Stimulated activated CD8-positive, alpha-beta memory T cell treated with anti-CD3 and anti-CD28 coated beads, Interleukin-12 subunit alpha, Interleukin-12 subunit beta, amount 100 ng/mL, for 24 hours (primary cell): ENCODE data around the gene OSM.

Experiments used
- DNase-seq: peaks from one replicate; pipeline ENCODE4 v3.0.0-alpha.2; 2020; ENCODE audit errors: extremely low read depth

OSM gene

DNA sequence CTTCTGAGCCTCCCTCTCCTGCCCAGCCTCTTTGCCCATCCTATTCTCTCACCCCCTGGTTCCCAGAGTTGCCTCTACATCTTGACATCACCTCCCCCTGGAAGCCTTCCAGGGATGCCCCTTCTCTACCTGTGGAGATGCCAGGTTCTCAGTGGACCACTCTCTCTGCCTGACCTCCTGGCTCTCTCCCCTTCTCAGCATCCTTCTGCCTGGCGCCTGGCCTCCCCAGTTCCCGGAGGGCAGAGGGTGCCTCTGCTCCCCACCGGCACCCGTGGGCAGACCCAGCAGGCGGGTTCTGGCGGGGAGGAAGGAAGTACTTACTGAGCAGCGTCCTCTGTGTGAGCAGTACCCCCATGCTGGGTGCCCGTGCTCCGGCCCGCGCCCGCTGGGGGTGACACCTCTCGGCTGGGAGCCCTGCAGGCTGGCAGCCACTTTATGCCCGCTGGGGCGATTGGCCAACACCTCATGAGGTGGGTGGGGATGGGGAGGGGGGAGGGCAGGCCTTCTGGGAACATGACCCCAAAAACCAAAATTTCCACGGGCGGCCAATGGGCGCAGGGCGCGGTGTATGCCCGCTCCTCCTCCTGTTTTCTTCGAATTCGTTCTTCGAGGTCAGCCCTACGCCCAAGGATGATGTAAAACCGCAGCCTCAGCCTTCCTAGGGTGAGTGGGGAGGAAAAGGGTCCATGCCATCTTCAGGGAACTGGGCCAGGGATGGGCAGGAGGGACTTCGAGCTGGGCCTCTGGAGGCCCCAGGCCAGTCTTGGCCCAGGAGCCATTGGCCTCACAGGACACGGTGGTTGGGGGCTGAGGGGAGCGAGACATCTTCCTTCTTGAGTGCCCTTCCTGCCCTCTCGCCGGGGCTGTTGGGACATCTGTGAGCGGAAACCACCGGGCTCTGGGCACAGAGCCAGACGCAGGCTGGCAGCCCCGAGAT, at the start of gene OSM:
Gene OSM, minus strand, starts transcription at position 407 of the 937 bp plus-strand sequence. Its CDS starts 52 bp downstream, at position 355.
- no peak for DNase-seq

DNA sequence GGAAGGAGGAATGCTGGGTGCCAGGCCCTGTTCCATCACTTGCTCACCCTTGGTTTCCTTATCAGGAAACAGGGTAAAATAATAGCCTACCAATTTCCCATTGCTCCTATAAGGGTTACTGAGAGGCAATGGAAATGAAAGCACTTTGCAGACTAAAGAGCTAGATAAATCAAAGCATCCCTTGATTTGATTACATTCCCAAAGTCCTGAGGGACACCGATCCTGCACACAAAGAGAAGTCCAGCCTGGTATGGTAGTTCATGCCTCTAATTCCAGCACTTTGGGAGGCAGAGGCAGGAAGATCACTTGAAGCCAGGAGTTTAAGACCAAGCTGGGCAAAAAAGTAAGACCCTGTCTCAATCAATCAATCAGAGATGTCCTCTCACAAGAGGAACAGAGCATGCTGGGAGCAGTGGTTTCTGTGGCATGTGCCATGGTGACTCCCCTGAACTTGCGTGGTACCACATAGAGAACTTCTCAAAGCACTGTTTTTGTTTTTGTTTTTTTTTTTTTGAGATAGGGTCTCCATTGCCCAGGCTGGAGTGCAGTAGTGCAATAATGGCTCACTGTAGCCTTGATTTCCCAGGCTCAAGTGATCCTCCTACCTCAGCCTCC, 49.4 kb upstream of the OSM start:
- DNase-seq = no peak

DNA sequence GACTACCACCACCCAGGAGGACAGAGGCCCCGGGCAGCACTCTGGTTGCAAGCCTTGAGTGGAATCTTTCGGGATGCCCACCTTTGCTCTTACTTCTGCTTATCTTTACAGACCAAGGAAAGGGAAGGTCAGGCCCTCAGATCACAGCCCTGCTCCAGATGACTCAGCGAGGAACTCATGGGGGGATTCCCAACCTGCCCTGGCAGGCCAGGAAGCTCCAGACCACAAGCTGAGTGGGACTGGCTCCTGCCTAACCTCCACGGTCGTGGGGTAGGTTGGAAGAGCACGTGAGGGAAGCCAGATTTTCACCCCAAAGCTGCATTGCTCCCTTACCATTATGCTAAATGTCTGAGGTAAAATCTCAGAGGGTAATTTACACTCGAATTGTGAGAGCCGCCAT, 48.3 kb upstream of the OSM start:
- no peak for DNase-seq

DNA sequence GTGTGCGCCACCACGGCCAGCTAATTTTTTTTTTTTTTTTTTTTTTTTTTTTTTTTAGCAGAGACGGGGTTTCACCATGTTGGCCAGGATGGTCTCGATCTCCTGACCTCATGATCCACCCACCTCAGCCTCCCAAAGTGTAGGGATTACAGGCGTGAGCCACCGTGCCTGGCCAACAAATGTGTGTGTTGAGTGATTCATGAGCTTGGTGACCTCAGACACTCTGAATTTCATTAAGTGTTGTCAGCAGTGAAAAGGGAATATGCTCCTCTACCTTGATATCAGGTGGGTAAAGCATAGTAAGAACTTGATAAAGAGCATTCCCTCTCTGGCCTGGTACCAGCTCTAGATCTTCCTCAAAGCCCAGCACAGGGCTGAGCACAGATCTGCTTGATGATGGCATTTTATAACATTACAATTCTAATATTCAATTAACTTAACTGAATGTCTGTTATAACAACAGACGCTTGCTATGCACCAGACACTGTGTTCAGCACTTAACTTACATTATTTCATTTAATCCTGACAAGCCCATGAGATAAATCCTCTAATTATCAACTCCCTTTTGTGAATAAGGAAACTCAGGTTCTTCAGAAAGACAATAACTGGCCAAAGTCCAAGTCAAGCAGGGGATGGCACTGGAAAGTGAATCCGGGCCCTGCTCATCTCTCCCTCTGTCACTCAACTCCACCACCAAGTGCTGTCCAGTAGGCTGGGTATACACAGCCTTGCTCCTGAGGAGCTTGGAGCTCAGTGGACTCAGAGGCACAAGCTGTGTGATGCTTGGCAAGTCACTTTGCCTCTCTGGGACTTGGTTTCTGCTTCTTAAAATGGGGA, 47.1 kb upstream of the OSM start:
- no peak for DNase-seq

DNA sequence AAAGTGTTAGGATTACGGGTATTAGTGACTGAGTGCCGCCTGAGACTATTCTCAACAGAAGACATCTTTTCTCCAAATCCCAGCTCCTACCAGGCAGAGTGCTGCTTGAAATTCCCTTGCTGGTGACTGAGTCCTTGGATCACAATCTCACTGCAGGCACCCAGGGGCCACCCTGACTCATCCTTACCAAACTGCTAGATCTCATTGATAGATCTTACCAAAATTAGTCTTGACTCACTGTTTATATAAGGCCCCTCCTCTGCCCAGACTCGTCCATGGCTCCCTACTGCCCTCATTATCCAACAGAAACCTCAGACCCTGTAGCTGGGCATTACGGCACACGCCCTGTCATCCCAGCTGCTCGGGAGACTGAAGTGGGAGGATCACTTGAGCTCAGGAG, 45.4 kb upstream of the OSM start:
- no peak for DNase-seq

DNA sequence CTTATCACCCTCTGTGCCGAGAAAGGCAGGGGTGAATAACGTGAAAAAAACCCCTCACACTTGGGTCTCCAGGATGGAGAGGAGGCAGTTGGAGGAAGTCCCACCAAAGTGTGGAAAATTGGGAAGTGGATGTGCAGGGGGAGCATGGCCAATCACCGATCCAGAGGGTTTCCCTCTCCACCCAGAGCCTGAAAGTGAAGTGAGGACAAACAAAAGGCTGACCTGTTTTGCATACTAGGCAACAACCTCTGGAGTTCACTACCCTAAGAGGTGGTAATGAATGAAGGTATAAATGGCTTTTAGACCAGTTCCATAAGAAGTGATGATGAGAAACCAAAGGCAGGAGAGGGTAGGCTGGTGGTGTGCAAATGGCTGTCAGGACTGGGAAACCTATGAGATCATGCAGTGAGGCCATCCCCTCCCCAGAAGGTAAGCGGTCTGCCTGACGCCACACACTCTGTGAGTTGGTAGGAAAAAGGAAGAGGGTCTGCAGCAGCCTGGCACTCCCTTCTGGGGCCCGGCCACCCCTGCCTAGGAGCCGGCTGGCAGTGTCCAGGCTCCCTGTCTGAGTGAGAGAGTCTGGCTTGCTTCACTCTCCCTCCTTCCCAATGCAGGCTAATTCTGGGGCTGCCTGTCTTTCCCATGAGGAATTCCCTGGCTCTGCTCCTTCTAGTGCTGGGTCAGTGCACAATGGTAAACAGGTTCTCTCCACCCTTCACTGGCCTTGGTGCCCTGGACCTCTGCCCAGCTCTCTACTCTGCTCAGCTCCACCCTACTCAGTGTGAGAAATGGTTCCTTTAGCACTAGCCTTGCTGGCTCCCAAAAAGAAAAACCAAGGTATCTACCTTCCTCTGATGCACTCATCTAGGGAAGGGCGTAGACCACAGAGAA, 44.5 kb upstream of the OSM start:
- DNase-seq = no peak

DNA sequence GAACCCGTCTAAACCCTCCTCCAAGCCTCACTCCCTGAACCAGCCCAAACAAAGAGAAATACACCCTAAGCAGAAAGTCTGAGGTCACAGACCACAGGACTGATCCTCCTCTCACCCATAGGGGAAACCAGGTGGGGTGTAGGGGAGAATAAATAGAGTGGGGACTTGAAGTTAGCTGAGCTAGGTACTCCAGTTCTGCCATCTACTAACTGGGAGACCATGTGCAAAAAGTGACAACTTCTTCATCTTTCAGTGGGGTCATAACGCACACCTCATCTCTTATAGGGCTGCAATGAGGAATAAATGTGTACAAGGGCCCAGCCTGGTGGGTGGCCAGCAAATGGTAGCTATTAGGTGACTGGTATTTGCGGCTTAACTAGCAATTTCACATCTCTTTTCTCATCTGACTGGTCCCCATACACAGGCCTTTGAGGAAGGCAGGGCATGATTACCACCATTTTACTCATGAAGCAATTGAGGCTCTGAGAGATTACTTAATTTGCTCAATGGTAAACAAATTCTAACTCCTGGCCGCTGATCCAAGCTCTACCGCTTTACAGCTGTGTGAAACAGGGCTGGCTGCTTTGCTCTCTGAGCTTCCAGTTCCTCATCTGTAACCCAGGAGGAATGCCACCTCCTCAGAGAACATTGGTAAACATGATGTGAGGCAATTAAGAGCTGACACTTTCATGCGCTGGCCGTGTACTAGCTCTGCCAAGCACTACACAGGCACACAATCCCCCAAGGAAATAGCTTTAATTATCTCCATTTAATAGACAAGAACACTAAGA, 43.5 kb upstream of the OSM start:
- no peak for DNase-seq

DNA sequence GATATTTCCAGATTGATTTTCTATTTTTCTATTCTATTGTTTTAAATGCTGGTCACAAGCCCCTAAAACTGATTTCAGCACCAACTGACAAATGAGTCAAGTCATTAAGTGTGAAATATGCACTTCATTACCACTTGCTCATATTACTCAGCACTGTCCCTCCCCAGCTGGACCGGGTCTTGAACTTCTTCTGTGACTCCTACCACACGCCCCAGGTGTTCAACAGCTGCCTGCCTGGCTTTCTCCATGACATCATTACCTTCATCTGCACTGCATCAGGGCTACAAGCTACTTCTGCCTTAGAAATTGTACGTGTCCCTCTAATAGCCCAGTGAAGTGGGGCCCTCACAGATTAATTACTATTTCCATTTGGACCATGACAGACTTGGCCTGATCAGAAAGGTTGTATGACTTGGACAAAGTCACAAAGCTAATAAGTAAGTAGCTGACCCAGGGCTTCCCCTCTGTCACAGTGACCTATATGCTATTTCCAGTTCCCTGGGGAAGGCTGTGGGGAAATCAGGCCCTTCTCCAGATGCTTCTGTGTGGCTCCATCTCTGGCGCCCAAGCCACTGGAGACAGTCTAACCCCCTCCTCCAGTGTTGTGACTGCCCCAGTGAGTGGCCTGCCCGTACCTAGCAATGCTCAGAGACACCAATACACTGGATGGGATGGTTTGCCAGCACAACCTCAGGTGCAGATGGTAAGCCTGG, 42.0 kb upstream of the OSM start:
- DNase-seq = no peak

DNA sequence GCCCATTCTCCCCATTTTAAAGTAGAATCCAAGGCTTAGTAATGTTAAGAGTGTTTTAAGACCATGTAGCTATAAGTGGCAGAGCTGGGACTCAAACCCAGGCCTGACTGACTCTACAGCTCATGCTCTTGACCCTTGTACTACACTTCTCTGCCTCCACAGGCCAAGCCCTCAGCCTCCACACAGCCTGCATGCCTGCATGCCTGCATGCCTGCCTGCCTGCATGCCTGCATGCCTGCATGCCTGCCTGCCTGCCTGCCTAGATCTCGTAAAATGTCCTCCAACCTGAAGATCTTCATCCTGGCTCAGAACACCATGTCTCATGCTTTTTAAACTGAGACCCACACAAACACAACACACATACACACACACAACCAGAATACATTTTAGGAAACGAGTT, 41.4 kb upstream of the OSM start:
- DNase-seq = no peak

DNA sequence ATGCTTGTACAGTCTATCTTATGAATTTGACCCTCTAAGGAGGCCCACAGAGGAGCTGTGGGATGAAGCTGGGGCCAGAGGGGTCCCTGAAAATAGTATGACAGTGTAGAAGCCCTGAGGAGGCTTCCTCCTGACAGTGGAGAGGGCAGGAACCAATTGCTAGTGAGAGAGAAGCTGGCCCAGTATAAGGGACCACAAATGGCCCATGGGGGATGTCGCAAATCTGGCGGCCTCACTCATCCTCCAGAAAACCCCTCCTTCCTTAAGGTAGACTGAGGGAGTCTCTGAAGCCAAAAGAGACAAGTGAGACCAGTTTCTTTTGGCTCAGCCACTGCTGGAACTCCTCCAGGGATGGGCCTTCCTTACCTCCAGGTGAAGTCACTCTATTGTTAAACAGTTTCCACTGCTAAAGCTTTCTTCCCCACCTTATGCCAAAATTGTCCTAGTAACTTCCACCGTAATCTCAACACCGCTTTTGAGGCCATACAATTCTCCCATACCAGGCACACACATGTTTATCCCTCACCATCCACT, 40.5 kb upstream of the OSM start:
- DNase-seq = no peak

DNA sequence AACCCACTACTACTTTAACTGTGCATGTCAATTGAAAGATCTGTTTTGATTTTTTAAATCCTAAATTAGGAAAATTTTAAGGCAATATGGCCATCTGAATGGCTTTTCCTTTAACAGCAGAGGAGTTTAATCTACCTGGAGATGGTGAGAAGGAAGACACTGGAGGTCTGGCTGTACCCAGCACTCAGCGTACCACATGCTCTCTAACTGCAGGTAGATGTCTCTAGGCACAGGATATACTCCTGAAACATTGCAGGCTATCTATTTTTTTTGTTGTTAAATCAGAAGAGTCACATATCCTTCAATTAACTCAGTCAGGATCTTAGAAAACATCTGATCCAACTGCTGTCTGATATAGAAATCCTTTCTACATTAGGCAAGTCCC, 40.0 kb upstream of the OSM start:
- DNase-seq = no peak

DNA sequence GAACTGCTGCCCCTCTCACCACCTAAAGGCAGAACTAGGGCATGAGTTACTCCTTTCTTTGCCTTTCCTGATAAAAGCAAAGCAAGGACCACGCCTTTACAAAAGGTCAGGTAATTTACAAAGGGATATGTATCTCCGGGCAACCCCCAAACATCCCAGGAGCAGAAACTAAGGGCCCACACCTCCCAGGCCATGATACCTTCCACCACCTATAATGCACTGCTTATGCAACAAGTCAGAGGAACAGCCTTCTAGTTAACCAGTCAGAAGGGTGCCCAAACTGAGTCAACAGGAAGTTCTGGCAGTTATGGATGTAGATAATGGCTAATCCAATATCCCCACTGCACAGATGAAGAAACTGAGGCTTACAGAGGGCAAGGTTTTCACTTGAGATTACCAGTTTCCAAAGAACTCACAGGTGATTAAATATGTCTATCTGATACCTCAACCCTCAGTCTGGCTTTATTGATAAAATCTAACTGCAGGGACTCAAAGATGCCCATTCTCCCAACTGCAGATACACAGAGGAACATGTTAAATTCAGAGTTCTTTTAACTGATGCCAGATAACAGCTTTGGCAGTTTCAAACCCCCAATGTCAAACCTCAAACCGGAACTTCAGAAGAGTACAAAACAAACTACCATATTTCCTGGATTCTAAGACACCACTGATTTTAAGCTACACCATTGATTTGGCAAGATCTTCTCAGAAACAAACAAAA, 39.4 kb upstream of the OSM start:
- DNase-seq = no peak

DNA sequence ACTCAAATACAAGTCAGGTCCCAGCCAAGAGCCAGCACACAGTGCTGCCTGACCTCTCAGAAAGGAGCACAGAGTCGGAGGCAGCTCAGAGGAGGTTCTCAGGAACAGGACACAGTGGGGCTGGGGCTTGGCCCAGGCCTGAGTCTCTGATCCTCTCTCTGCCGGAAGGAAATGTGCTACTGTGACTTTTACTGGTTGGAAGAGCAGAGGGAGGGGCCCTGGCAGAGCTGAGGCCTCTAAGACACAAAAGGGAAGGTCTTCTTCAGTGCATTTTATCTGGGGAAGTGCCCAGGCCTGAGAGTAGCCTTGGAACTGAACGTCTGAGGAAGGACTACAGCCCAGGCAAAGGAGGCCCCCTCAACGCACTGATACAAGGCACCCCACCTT, 38.9 kb upstream of the OSM start:
- DNase-seq = no peak

DNA sequence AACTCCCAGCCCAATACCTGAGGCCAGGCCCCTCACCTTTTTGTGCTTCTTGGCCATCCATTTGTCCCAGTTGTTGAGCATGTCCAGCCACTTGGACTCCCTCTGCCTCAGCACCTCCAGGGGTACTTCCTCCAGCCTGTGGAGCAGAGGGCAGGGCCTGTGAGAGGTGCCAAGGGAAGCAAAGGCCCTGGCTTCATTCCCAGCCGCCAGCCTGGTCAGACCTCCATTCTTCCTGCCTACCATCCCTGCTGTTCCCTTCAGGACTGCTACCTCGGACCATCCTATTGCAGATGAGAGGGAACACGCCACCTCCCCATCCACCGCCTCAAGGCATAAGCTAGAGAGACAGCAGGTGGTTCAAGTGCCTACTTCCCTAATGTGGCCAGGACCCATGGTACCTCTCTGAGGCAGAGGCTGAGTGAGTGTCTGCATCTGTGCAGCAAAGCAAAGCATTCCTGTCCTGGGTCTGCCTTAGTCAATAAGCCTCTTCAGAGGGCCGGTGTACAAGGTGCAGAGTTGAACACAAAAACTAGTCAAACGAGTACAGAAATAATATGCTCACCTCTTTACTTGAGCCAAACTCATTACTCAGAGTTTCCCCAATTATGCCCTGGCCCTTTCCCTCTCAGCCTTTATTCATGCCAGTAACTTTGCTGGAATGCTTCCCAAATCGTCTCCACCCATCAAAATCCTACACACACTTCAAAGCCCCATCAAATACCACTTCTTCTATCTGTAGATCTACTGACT, 38.0 kb upstream of the OSM start:
- DNase-seq = no peak

DNA sequence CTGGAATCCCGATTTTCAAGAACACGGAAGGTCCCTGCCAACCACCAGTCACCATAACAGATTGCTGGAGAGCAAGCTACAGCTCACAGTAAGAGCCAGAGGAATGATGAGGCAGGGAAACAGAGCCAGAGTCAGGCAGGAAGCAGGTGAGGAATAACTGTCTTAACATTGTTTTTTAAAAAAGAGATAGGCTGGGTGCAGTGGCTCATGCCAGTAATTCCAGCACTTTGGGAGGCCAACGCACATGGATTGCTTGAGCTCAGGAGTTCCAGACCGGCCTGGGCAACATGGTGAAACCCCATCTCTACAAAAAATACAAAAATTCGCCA, 36.1 kb upstream of the OSM start:
- no peak for DNase-seq

DNA sequence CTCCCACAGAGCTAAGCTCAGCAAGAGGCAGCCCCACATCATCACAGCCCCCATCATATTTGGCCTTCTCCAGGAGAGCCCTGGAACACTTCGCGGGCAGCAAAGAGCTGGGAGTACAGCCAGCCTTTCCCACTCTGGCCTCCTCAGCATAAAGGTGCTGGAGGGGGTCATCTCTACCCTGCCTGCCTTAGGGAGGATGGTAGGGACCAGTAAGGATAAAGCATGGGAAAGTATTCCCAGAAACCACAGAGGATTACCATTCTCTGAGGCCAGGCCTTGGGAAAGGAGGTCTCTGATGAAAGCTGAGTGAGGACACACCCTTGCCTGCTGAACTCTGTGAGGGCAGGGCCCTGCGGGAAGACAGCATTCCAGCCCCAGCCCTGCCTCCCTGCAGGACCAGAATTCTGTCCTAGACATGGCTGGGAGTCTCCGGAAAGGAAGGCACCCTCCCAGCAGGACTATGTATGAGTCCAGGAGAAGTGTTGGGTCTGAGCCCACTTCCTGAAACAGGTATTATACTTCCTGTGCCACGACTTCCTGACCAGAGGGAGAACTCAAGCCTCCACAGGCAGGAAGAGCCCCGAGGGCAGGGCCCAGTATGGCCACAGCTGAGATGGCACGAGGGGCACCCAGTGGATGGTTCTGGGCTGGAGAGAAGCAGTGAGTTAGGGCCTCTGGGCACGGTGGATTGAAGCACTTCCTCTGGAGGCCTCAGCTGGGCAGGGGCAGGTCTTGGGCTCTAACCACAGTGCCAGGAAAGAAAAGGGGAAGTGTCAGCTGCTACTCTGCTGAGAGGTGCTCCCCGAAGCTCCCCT, 35.6 kb upstream of the OSM start:
- DNase-seq = no peak

DNA sequence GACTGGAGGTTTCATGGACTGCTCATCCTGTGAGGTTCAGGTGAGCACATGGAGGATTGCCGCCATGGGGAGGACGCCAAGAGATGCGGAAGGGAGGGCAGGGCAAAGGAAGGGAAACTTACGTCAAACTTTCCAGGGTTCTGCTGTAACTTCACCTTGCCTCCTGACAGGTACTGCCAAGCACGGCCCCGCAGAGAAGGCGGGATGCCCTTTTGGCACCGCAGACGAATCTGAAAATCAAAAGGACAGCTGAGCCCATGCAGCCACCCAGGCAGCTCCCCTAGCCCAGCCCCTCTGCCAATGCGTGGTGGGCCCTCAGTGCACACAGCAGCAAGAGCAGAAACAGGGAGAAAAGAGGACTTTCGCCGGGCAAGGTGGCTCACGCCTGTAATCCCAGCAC, 32.7 kb upstream of the OSM start:
- DNase-seq = no peak
